Measurements from ENCODE around the gene SPATA6.

DNA sequence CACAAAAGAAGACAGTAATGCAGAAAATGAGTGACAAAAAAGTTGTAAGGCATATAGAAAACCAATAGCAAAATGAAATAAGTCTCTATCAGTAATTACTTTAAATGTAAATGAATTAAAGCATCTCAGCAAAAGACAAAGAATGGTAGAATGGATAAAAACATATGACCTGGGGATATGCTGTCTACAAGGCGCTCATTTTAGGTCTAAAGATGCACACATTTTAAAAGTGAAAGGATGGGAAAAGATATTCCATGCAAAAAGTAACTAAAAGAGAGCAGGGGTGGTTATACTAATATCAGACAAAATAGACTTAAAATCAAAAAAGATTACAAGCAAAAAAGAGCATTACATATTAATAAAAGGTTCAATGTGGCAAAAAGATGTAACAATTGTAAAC is 41.2 kb downstream of the SPATA6 start:
- TF ChIP-seq TAF1 (IDR thresholded peaks at IDR 0.05; ENCODE audit: borderline replicate concordance, low read depth, low read length) (no peak), POLR2AphosphoS5 (IDR thresholded peaks at IDR 0.05; ENCODE audit: low read depth, low read length) (no peak)
